HG03439 (cell line): ENCODE results near the gene SKP1.

ENCODE experiments used
- ATAC-seq: cut with Tn5 transposase; IDR thresholded peaks from one replicate; pipeline ENCODE4 v1.9.1; 2021; ENCODE audit warnings: mild to moderate bottlenecking, moderate library complexity; ENCODE audit not compliant: unreplicated experiment

The SKP1 gene

DNA sequence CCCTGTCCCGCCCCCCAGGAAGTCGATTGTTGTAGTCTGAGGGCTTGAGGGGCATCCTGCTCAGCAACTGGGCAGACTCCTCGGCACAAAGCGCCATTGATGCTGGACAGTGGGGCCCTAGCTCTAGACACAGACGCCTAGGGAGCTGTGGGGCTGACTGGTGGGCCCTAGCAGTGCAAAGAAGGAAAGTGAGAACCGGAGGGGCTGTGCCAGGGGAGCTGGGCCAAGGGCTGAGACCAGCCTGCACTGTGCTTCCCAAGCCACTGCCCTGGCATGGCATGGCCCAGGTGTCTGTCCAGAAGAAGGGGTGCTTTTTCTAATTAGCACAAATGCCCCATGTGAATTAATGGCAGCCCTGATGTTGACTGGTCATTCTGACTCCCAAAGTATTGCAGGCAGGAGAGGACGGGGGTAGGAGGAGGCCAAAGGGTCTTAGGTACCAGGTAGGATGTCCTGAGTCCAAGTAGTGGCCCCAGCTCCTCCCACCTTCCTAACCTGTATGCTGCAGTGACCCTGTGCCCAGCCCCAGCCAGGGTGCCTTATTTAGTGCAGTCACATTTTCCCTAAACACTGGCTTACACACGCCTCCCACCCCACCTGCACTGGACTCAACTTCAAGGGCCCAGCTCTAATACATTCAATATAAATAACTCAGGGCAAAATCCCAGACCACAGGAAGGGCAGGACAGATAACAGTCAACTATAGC lies 46.4 kb downstream of the SKP1 start:
- ATAC-seq, result no peak

DNA sequence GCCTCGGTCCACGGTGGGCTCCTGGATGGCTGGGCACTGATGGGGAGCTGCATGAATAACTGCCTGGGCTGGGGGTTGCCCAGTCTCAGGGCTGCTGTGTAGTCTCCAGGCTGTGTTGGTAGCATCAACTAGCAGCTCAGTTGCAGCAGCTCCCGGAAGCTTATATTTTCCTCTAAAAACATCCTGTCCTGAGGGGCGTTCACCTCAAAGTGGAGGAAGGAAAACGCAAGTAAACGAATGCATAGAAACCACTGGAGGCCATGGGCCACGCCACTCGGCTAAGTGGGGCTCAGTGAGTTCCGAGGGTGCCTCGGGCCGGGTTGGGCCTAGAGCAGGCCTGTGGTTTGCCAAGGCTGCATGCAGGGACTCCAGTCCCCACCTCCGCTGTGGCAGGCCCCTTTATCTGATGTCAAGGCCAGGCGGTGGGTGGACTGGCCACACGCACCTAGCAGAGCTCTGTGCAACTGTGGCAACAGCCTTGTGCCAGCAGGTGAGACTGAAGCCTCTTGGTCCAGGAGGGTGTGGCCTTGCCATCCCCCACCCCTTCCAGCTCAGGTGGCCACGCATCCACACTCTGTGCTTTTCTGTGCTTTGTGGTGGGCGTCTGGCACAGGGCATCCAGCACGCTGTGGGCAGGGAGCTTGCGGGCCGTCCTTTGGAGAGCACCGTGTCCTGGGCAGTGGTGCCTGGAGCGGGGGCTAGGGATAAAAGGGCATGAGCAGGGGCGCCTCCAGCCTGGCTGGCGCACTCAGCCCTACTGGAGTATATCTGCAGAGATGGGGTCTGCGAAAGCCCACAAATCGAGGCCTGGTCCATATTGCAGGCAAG lies 47.1 kb downstream of the SKP1 start:
- ATAC-seq, result no peak

DNA sequence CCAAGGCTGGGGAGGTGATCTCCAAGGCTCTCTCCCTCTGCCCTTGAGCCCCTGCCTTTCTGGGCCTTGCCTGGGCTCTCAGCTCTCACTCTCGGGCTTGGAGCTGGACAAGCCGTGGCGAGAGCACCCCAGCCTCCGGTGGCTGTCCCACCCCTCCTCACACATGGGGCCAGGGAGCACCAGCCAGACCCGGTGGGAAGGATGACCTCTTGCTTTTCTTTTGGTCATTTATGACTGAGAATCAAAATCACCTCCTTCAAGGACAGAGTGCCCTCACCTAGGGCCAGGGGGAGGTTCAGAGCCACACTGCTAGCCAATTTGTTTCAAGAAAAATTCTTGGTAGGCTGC lies 48.1 kb downstream of the SKP1 start:
- ATAC-seq, result no peak

DNA sequence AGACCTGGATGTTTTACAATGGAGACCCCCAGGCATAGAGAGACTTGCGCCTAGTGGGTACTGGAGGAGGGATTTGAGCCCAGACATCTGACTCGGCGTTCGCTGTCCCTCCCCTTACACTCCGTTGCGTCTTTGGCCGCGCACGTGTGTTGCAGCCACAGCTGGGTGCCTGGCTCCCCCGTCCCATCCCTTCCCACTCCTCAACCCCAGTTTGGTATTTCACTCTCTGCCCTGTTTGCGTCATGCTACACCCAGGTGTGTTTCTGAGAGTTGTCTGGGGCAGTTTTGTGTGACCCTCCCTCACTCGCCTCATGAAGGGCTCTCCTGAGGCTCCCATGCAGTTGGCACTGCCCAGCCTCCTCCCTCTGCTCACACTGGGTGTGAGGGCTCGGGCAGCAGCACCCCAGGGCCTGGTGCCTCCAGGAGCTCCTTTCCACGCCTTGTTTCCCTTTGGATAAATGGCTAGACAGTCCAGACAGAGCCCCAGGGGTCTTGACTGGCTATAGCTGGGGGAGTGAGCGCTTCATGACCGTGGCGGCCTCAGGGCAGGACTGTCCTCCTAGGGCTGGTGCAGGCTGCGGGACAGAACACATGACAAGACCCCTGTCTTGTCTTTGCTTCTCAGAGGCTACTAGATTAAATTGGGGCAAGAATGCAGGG lies 48.6 kb downstream of the SKP1 start:
- ATAC-seq, result no peak

DNA sequence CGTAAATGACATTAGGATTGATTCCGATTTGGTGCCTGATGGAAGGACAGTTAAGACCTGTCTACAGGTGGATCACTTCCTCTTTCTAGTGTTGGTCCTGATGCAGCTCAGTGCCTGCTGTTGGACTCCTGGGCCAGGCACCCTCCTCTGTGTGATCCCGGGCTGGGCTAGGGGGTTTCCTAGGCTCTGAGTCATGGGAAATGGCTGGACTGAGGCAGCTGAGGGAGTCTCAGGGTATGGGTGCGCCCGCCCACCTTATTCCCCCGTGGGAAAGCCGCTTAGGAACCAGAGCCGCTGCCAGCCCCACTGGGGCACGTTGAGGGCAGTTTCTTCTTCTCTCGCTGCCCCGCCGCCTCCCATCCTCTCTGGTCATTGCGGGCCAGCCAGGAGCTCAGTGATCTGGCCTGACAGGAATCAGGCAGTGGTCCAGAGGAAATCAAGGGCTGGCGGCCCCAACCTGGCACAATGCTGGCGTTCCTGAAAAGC lies 49.3 kb downstream of the SKP1 start:
- ATAC-seq, result no peak

DNA sequence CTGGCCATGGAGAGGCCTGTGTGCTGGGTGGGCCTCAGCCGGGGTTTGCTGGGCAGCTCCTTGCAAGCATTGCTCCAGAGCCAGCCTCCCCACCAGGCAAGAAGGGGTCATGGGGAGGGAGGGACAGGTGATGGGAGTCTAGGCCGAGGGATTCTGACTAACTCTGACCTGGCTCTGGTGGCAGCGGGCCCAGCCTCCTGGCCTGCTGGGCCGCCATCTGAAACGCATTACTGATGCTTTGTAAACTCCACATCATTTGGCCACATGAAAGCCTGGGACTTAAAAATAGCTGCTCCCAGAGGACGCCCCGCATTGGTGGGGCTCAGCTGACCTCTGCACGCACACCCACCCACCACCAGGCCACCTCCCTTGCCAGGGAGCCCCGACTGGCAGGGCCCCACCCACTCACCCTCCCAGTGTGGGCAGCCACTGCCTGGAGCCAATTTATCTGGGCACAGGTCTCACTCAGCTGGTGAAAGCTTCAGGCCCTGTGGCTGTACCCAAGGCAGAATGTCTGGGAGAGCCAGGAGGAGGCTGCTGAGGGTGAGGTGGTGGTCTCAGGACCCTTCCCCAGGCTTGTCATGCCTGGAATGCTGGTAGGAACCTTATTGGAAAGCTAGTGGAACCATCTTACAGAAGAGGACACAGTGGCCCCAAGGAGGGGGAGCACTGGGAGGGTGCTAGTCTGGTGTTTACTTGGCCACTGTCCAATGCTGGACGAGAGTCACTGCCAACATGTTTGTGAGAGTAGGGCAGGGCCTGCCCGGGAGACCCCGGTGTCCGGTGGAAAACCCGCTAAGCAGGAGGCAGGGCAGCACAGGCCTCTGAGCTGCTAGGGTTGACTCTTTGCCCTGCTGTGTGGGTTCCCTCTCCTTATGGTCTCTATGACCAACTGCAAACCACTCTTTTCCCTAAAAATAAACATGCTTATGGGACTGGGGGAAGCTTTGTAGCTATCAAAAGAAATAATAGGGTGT lies 51.4 kb downstream of the SKP1 start:
- no peak for ATAC-seq

DNA sequence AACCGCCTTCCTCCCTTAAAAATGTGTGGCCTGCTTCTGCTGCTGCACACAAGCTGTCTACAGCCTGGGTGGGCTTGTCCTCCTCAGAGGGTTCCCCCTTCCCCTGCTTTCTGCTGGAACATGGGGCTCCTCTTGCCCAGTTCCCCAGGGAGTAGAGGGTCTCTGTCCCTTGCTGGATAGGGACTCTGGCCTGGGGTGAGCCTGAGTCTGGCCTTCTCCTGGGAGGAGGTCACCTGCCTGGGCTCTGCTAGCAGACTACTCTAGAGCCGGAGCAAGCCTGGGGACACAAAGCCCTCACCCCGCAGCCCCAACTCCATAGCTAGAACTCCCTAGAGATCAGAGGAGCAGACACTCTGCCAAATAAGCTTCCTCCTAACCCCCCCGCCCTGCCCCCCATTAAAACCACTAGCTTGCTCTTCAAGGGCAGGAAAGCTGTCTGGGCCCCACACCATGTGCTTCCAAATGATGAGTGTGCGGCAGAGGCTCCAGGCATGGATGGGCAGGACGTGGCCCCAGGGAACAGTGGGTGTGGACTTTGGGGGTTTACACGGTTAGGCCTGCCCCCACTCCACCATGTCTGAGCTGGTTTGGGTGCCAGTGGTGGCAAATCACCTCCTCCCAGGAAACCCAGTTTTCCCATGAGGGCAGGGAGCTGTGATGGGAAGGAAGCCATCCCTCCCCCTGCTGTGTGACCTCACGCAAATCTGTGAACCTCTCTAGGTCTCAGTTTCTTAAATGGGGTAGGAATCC lies 52.3 kb downstream of the SKP1 start:
- no peak for ATAC-seq

DNA sequence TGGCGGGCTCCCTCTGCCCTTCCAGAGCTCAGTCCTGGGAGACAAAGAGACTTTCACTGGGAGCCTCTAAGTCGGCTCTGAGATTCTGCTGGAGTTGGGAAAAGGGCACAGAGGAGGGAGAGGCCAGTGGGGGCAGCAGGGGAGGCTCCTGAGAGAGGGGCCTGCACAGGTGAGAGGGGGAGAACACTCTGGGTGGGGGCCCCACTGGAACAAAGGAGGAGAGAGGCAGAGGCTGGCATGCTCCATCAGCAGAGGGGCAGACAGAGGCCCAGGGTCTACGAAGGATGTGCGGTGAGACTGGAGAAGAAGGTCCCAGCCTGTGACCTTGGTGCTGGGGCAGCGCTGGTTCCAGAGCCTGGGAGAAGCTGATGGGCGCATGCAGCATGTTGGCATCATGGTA lies 53.4 kb downstream of the SKP1 start:
- ATAC-seq, result no peak

DNA sequence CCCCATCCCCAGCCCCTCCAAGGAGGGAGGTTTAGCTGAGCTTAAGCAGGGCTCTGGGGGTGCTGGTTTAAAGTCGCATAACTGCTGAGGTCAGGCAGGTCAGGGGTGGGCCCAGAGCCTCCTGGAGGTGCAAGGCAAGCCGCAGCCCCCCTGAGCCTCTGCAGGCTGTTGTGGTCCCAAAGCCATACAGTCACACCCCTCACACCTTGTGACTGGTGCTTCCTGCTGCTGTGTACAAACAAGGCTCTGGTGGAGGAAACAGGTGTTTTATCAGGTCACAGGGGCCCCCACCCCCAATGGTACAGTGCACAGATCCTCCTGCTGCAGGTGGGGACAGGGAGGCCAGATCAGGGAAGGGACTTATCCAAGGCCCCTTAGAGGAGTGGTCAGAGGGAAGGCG lies 54.2 kb downstream of the SKP1 start:
- ATAC-seq, result no peak

DNA sequence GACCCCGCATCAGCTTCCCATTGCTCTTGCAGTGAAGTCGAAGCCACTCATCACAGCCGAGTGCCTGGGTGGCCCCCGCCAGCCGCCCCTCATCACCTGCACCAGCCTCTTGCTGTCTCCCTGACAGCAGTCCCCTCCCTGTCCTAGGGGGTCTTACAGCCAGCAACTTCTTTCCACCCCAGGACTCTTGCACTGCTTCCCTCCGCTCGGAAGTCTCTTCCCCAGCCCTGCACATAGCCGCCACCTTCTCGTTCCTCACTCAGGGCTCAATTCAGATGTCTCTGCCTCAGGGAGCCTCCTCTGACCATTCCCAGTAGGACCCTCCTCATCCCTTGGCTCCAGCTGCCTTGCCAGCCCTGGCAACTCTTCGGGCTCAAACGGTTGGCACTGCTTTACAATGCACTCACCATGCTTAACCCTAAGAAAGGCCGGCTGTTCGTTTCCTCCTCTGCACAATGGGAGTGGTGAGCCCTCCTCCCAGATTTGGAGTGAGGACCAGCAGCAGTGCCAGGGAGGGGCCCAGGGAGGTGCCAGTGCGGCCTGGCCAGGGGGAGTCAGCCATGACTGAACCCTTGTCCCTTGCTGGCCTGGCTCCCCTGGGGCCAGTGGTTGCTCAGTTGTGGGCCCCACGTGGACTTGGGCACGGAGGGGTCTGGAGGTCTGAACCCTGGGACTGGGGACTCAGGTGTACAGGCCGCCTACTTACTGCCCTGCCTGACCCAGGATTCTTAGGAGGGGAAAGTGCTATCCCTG lies 56.2 kb downstream of the SKP1 start:
- ATAC-seq, result no peak

DNA sequence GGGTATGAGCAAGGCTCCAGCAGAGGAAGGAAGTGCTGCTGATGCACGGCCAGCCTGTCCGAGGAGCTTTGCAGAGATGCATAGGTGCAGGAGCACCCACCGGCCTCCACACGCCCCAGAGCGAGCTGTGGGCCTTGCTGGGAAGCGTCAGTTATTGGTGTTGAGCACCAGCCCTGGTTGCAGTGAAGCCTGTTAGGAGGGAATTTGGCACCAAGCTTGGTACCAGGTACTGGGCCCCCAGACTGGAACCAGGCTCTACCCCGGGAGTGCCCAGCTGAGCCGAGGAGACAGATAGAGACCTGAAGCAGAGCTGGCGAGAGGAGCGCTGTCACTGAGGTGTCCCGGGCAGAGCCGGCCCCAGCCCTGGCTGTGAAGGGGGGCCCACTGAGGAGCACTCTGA lies 57.0 kb downstream of the SKP1 start:
- ATAC-seq, result no peak

DNA sequence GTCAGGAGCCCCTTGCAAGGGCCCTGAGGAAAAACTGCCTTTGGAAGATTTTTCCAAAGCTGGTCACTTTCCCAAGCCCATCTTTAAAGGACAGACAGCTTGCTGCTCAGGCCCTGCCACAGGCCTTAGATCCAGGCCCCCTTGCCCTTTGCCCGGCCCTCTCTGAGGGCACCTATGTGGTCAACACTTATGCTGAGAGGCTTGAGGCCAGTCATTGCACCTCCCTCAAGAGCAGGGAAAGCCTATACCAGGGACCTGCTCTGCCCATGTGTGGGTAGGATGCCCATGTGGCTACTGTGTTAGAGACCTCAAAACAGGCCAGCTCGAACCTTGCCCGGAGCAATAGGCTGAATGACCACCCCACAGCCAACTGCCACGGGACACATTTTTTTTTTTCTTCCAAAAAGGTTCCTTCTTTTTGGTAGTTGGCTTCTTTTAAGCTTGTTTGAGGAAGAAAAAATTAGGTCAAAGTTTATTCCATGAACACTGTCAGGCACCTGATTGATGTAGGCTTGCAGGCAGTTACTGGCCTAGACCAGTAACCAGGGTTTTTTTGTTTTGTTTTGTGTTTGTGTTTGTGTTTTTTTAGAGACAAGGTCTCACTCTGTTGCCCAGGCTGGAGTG lies 58.4 kb downstream of the SKP1 start:
- no peak for ATAC-seq

DNA sequence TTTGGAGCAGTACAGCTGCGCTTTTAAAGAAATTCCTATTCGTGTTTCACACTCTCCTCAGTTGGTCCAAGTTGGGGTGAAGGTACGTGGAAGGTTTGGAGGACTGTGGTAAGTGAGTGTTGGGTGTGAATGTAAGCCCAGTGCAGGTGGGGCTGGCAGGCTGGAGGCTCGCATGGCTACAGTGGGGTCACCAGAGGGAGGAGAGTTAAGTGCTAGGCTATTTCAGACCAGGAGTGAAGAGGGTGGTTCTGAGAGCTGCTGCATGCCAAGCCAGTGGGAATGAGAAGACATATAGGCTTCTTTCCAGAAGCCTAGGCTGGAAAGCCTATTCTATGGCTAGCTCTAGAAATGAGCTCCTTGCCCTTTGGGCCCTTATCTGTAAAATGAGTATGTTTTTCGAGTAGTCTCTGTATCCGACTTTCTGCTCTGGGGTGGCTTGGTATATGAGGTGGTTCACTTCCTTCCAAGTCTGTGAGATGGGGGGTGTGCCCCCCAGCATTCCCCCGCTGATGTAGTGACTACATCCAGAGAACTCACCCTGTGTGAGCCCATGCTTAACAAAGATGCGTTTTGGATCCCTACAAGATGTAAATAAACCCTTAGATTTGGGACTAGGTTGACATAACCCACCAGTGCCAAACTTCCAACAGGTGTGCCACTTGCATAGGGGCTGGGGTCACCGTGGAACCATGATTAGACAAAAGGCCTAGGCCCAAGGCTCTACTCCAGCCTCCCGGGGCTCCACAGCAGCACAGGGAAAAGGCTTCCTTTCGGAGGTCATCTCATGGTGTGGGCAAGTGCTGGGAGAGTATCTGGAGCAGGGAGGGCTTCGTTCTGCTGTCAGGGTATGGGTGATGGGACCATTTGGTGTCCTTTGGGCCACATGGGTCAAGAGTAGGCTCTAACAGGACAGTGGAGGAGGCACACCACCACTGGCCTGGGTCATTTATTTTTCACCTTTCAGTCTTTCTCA lies 59.7 kb downstream of the SKP1 start:
- ATAC-seq, result no peak

DNA sequence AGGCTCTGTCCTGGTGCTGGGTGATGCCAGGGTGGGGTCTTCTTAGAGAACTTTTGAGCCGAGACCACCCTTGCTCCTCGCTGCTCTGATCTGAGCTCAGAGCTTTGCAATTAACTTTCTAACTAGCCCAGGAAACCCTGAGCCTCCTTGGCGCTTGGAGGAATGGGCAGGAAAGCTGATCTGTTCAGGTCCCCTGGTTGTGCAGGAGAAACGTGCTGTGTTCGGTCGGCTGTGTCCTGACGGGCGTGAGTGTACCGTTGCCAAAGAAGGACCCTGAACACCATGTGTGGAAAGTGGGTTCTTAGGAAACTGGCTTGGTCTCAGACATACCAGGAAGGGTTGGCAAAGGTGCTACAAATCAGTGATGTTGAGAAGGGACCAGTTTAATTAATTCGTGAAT lies 60.5 kb downstream of the SKP1 start:
- ATAC-seq, result no peak

DNA sequence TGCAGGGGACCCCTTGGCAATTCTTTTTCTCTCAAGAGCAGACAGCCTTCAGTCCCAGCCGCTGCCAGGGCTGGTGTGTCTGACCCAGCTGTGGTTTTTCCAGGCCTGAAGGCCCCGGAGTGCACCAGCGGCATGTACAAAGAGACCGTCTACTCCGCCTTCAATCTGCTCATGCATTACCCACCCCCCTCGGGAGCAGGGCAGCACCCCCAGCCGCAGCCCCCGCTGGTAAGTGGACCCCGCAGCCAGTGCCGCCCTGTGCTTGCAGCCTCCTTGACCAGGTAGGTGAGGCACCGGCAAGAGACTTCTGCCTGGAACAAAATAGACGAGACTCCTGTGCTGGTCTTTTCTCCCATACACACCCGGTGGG lies 61.0 kb downstream of the SKP1 start:
- no peak for ATAC-seq

DNA sequence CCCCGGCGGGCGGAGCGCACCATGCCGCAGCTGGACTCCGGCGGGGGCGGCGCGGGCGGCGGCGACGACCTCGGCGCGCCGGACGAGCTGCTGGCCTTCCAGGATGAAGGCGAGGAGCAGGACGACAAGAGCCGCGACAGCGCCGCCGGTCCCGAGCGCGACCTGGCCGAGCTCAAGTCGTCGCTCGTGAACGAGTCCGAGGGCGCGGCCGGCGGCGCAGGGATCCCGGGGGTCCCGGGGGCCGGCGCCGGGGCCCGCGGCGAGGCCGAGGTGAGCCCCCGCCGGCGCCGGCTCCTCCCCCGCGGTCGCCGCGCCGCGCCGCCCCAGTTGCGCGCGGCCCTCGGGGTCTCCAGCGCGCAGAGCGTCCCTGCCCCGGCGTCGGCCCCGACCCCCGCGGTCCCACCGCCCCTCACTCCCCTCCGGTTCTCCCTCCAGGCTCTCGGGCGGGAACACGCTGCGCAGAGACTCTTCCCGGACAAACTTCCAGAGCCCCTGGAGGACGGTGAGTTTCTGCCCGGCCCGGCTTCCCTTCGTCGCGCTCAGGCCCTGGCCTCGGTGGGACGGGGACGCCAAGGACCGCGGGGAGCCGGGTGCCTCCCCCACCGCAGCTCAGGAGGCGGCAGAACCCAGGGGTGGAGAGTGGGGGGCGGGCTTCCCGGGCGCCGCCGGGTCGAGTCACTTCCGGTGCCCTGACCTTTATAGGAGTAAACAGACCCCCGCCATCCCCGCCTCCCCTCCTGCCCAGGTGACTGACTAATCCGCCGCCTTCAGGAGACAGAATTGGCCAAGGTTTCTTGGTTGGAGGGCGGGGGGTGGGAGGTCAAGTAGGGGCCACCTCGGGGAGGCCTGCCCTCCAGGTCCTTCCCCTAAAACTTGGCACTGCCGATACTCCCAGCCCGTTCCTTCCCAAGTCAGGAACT lies 61.6 kb downstream of the SKP1 start:
- peak; percentile 7 for ATAC-seq
